B cell (primary cell): ENCODE results near the gene MRM1.

Experiments used
- CTCF ChIP-seq: fragments of 200-600 bp; IDR thresholded peaks from one replicate; pipeline ENCODE4 v1.8.0; 2022; ENCODE audit warnings: antibody characterized with exemption, mild to moderate bottlenecking
- EZH2 ChIP-seq: IDR thresholded peaks from 2 replicates; pipeline ENCODE4 v1.6.1; 2012; ENCODE audit warnings: borderline replicate concordance, low read depth, mild to moderate bottlenecking, moderate library complexity, low read length; ENCODE audit not compliant: insufficient read depth, poor library complexity, severe bottlenecking

- TF ChIP-seq CTCF, result no peak
- no peak for TF ChIP-seq EZH2
Observed at GRCh38 chr17:36593656-36594316, 7.6 kb upstream of the MRM1 start.
